GM21367 (cell line): ENCODE measurements around the gene OPALIN.

Experiments
- ATAC-seq: cut with Tn5 transposase; IDR thresholded peaks from one replicate; pipeline ENCODE4 v1.9.1; 2021; ENCODE audit not compliant: unreplicated experiment

Gene OPALIN

DNA sequence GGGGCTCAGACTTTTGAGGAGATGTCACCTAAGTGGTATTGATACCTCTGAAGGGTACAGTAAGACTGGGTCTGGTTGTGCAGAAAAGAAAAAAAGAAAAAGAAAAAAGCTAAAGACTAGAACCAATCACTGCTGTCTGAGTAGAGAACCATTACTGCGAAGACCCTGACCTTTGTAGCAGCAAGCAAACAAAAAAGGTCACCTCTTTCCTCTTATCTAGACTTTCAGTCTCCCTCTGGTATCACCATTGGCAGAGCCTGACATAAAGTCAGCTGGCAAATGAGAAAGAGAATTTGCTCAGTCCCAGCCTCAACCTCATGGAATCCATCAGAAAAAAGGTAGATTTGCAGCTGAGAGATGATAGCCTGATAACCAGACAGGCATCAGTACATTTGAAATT lies 57.2 kb downstream of the OPALIN start:
- no peak for ATAC-seq

DNA sequence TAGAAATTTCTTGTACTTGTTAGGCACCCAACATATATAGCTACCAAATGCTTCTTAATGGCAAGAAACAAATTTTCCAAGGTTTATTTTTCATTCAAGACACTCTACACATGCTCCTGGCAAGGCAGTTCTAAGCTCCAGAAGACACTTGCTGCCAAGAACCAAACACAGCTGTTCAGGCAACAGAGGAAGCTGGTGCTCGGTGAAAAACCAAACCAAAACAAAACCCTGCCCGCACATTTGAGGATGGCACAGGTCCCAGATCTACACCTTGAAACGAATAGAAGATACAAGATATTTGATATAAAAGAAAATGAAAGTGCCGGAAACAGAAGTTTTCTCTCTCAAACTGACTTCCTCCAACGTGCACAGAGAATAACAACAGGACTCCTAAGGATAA lies 59.4 kb downstream of the OPALIN start:
- ATAC-seq = no peak

DNA sequence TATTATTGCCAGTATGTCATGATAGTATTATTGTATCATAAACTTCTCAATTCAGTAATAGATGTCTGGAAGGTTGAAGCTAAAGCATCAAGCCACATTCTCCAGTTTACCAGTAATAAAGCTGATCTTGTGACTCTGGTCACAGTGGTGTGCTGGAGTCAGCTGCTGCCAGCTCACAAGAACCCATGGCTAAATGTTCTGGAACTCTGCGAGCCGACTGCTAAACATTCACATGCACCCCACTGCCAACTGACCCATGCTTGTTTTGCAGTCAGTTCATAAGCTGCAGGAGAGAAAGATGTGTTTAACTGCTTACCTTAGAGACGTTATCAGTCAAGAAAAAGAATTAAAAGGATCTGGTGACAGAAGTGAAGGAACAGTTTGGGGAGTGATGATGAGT lies 60.4 kb downstream of the OPALIN start:
- no peak for ATAC-seq

DNA sequence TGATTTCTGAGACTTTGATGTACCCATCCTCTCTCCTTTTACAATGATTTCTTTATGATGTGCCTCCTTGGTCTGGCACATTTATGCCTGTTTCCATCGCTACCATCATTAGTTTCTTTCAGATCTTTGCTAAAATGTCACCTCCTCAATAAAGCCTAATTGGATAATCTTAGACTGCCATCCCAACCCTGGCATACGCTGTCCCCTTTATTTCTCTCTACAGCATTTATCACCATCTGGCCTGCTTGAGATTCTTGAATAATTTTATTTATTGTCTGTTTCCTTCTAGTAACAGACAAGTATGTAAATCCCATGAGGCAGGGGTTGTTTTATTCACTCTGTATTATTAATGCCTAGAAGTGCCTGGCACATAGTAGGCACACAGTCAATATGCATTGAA lies 61.3 kb downstream of the OPALIN start:
- no peak for ATAC-seq

DNA sequence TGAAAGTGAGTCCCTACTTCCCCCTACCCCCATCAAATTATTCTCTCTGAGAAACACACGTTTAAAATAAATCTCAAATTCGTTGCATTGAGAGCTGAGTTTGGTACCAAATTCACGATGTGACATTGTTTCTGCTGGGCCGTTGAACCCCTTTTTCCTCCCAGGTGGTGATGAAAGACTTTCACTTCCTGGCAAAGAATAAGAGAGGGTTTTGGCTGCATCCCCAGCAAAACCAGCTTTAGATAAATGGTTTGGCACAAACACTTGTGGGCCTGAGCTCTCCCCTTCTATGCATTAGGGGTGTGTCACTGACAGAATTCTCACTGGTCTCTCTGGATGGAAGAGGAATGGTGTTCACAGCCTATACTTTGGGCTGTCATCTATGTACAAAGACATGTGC lies 63.3 kb downstream of the OPALIN start:
- ATAC-seq = no peak
